Upper lobe of right lung (tissue), 1 donor: ENCODE measurements around the gene SKIC3. TPM values are rescaled to one million over a fixed set of nuclear protein-coding genes. Genes with fewer than 3 reads are reported as not detected.

Experiments used
- ATAC-seq: fragments of 200-7000 bp; cut with Tn5 transposase; one replicate; pipeline ENCODE4 v1.9.1; 2020; ENCODE audit warnings: mild to moderate bottlenecking, moderate library complexity
- DNase-seq: peaks from one replicate; pipeline ENCODE4 v3.0.0-alpha.2; 2020
- H3K27ac ChIP-seq: fragments of 200-600 bp; one replicate; pipeline ENCODE4 v1.8.0; 2022
- H3K27me3 ChIP-seq: fragments of 200-600 bp; one replicate; pipeline ENCODE4 v1.8.0; 2022; ENCODE audit warnings: mild to moderate bottlenecking
- H3K36me3 ChIP-seq: fragments of 200-600 bp; one replicate; pipeline ENCODE4 v1.8.0; 2022
- H3K4me1 ChIP-seq: fragments of 200-600 bp; one replicate; pipeline ENCODE4 v1.8.0; 2022
- H3K4me3 ChIP-seq: fragments of 200-600 bp; one replicate; pipeline ENCODE4 v1.8.0; 2022; ENCODE audit warnings: mild to moderate bottlenecking
- H3K9me3 ChIP-seq: fragments of 200-600 bp; one replicate; pipeline ENCODE4 v1.8.0; 2022
- intact Hi-C: fragments of 100-400 bp; cut with DNase I; formaldehyde crosslinking; loops from one replicate; pipeline ENCODE4 v1.11.0; 2022
- total RNA-seq: library from RNA; stranded (reverse); fragmentation: NEBNext Ultra II Directional; extraction: Animal tissue kit (Norgen Biotek cat#: 25700); gene quantifications from one replicate; pipeline ENCODE4 v1.2.1, GENCODE V29; 2021
- TF ChIP-seq, protein P1 (sequence below): fragments of 200-600 bp; IDR thresholded peaks from one replicate; pipeline ENCODE4 v1.8.0; 2022; ENCODE audit warnings: antibody characterized with exemption
- donor health status: DM: no; HTN: yes; CAD: no; lungs with severe emphysema.

The SKIC3 gene
- total RNA-seq, 1 donor from 2014 or later: 68.7 TPM

DNA sequence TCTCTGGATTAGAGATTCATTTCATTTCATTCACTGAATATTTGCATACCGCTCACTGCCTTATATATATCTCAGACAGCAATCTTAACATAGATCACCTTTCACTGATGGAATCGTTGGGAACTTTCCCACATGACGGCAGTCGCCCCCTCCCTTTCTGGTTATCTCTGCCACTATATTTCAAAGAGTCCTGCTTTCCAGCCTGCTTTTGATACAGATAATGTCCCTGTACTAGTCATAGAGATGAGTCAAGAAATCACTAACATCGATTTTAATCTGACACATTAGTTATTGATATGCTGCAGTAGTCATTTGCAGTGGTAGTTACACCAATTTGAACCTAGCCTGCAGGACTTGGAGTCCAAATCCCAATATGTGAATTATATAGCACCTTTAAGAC is 8.6 kb upstream of the SKIC3 start:
- intact Hi-C loops: no loop called here
- peaks cover 12% of the 10 kb centered on the region for H3K36me3 ChIP-seq
- no peak overlapping the region for H3K27ac ChIP-seq
- TF ChIP-seq, protein P1, sequence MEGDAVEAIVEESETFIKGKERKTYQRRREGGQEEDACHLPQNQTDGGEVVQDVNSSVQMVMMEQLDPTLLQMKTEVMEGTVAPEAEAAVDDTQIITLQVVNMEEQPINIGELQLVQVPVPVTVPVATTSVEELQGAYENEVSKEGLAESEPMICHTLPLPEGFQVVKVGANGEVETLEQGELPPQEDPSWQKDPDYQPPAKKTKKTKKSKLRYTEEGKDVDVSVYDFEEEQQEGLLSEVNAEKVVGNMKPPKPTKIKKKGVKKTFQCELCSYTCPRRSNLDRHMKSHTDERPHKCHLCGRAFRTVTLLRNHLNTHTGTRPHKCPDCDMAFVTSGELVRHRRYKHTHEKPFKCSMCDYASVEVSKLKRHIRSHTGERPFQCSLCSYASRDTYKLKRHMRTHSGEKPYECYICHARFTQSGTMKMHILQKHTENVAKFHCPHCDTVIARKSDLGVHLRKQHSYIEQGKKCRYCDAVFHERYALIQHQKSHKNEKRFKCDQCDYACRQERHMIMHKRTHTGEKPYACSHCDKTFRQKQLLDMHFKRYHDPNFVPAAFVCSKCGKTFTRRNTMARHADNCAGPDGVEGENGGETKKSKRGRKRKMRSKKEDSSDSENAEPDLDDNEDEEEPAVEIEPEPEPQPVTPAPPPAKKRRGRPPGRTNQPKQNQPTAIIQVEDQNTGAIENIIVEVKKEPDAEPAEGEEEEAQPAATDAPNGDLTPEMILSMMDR: no peak
- no peaks in the 10 kb centered on the region for H3K9me3 ChIP-seq
- no peak for DNase-seq
- no peaks in the 10 kb centered on the region for H3K27me3 ChIP-seq
- H3K4me3 ChIP-seq: no peak overlapping the region
- no peaks in the 10 kb centered on the region for H3K4me1 ChIP-seq
- ATAC-seq: no peak

DNA sequence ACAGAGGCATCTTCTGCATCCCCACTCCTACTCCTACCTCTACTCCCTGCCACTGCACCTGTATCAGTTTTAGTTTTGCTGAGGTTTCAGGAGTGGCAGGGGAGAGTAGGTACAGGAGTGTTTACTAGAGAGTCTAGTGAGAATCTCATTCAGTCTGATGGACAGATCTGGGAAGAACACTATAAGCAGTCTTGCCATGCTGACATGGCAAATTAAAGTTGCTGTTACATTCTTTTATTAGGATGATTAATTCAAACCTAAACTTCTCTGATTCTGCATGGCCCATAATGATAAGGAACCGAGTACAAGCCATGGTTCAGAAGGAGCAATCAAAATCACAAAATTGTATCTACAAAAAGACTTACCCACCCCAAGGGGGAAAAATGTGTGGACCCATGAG is 7.5 kb upstream of the SKIC3 start:
- no peaks in the 10 kb centered on the region for H3K4me1 ChIP-seq
- no peak for ATAC-seq
- no peaks in the 10 kb centered on the region for H3K27me3 ChIP-seq
- intact Hi-C loops: no loop called here
- H3K9me3 ChIP-seq: no peaks in the 10 kb centered on the region
- no peak overlapping the region for H3K4me3 ChIP-seq
- TF ChIP-seq, protein P1: no peak
- no peak for DNase-seq
- H3K36me3 ChIP-seq: peaks cover 4% of the 10 kb centered on the region
- no peak overlapping the region for H3K27ac ChIP-seq

DNA sequence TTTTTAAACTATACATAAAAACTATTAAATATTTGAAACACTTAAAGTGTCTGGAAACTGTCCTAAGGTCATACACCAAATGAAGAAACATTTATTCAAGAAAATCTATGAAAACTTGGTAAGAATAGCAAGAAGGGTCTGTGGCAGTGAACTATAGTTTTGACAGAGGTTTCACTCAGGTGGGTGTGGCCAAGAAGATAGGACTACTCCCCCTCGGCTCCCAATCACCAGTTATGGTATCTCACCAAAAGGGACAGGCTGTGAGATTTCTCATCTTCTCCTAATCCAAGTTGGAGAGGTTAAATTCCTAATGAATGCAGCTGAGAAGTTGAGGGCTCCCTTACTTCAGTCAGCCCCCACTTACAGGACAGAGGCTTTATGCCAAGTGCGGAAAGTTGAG is 3.1 kb upstream of the SKIC3 start:
- no peaks in the 10 kb centered on the region for H3K9me3 ChIP-seq
- H3K36me3 ChIP-seq: no peaks in the 10 kb centered on the region
- H3K27ac ChIP-seq: no peak overlapping the region
- H3K27me3 ChIP-seq: no peaks in the 10 kb centered on the region
- no peak overlapping the region for H3K4me3 ChIP-seq
- DNase-seq (no peak), ATAC-seq (no peak)
- H3K4me1 ChIP-seq: peaks cover 20% of the 10 kb centered on the region
- TF ChIP-seq, protein P1: no peak
- intact Hi-C loops: no loop called here

DNA sequence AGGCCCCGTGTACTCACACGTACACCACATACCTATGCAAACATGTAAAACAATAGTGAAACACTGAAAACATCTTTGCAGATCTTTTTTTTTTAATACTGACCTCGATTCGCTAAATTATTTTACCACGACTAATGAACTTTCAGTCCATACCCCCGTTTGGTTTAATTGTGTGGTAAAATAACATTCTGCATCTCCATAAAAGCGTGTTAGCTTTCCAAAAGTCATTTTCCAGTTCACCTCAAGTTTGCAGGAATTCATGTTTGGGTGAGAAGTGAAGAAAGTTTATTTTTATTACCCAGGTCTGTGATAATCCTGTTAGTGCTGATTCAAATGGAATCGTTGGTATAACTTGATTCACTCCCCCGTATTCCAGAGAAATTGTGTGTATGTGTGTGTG is 776 bp upstream of the SKIC3 start:
- H3K27me3 ChIP-seq: no peaks in the 10 kb centered on the region
- intact Hi-C loops: no loop called here
- no peak for ATAC-seq
- peak overlapping the region; percentile 86 for H3K27ac ChIP-seq
- no peak for DNase-seq
- peak overlapping the region; percentile 83 for H3K4me3 ChIP-seq
- H3K4me1 ChIP-seq: peaks cover 20% of the 10 kb centered on the region
- TF ChIP-seq, protein P1: no peak
- no peaks in the 10 kb centered on the region for H3K36me3 ChIP-seq
- no peaks in the 10 kb centered on the region for H3K9me3 ChIP-seq

DNA sequence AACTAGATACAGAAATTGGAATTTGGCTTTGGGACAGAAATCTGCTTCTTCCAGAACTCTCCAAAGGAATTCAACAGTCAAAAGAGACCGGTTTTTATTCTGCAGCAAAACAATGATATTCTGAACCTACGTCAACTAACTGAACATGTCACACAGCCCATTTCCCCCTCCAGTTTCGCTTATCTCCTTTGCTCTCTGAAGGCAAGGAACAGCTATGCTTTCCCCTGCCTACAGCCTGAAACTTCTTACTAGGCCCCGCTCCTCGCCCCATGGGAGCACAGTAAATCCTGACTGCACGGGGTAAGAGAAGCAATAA is 488 bp downstream of the SKIC3 start:
- TF ChIP-seq, protein P1: no peak
- no peak for ATAC-seq
- no peaks in the 10 kb centered on the region for H3K9me3 ChIP-seq

DNA sequence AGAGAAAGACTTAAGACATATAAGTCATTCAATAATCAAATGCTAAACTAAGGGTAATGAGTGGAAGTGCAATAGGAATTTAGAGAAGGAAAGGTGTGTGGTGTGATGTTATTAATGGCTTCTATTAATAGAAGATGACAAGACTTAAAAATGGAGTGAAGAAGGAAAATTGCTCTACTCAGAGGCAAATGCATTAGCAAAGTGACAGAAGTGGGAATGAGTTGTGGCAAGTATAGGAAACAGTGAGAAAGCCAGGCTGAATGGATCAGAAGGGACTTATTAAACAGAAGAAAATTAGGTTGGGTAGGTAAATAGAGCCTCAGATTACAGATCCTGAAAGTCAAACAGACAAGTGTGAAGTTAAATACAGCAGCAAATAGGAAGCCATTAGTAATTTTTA is 5.7 kb downstream of the SKIC3 start:
- TF ChIP-seq, protein P1: no peak
- DNase-seq: no peak
- H3K27me3 ChIP-seq: no peaks in the 10 kb centered on the region
- no peak for ATAC-seq
- peaks cover 59% of the 10 kb centered on the region for H3K36me3 ChIP-seq
- no peaks in the 10 kb centered on the region for H3K9me3 ChIP-seq
- peaks cover 11% of the 10 kb centered on the region for H3K4me1 ChIP-seq
- no peak overlapping the region for H3K4me3 ChIP-seq
- intact Hi-C loops: no loop called here
- H3K27ac ChIP-seq: no peak overlapping the region

More for the DNA sequence above, 488 bp downstream of the SKIC3 start:
- Histone ChIP-seq H3K36me3 (peaks cover 9% of the 10 kb centered on the region), H3K27me3 (no peaks in the 10 kb centered on the region), H3K4me3 (peak overlapping the region; percentile 83), H3K4me1 (peaks cover 20% of the 10 kb centered on the region), H3K27ac (peak overlapping the region; percentile 86)
- intact Hi-C loops: no loop called here
- DNase-seq: no peak
